CD4-positive, alpha-beta T cell treated with Interleukin-4 for 4 hours (primary cell): ENCODE results near the gene HS6ST2.

Source experiments
- DNase-seq: peaks from one replicate; pipeline ENCODE4 v3.0.0-alpha.2; 2020

The HS6ST2 gene

DNA sequence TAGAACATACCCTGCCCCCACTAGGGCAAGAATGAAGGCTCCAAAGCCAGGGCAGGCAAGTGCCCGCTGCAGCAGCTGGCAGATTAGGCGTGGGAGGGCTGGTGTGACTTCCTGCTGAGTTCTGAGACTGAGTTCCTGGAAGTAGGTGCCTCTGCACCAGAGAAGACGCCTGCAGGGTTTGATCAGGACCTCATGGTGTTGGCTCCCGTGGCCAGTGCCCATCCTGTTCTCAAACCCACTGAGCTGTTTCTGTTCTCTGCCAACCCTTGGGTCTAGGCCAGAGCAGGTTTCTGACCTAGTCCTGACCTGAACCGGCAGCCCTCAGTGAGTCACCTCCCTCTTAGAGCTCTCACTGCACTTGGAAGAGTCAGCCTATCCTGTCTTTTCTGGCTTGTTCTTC, 220.7 kb downstream of the HS6ST2 start:
- DNase-seq, result peak; percentile 11

DNA sequence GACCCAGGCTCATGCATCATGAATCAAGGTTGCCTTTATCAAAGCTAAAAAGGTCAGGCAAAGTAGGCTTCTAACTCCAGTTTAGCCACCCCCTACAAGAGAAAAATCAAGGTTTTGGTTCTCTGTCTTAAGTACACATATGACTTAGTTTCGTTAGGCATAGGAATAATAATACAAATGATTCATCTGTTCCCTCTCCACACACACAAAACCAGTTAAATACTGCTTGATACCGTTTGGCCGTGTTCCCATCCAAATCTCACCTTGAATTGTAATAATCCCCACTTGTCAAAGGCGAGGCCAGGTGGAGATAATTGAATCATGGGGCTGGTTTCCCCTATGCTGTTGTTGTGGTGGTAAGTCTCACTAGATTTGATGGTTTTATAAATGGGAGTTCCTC, 226.2 kb downstream of the HS6ST2 start:
- DNase-seq, result no peak

DNA sequence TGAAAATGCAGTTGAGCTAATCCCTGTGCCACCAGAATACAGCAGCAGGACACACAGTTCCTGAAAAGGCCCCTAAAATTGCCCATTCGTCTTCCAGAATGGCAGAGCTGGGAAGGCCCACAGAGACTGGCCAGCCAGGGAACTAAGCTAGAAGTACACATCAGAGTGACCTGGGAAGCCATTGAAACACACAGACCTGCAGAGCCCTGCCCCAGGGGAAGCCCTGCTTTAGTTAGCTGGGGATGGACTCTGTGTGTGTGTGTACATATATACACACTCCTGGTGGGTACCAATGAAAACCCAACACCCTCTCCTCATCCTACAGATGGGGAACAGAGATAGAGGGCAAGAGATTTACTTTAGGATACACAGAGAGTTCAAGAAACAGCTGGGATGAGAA, 227.7 kb downstream of the HS6ST2 start:
- DNase-seq, result no peak

DNA sequence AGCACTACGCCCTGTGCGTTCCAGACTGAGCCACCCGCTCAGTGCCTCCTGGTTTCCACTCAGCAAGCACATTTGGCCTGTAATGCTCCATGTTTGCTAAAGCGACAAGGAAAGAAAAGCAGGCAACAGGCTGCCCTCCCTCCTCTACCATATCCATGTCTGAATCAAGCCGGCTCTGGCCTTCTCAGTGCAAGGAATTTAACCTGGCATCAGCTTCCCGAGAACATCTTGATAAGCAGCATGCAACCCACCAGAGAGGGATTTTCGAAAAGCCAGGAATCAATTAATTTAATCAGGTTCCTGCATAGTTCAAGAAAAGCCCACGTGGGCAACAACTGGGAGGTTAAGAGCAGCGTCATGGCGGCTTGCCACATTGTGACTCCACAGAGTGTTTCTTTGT, 228.2 kb downstream of the HS6ST2 start:
- DNase-seq, result no peak

DNA sequence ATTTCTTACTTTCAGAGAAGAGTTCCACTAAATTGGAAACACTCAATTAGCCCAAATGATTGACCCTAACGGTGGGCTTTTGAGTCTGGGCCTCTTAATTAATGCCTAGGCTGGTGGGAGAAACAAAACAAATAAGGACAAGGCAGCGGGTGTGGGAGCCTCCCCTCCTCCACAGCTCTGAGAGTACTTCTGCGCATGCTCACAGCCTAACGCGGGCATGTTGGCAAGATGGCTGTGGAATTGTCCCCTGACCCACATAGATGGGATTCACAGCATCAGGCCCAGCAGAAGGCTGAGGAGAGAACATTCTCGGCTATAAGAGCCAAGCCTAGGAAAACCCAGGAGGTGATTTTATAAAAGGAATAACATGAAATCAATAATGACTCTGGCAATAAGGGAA, 230.1 kb downstream of the HS6ST2 start:
- no peak for DNase-seq

DNA sequence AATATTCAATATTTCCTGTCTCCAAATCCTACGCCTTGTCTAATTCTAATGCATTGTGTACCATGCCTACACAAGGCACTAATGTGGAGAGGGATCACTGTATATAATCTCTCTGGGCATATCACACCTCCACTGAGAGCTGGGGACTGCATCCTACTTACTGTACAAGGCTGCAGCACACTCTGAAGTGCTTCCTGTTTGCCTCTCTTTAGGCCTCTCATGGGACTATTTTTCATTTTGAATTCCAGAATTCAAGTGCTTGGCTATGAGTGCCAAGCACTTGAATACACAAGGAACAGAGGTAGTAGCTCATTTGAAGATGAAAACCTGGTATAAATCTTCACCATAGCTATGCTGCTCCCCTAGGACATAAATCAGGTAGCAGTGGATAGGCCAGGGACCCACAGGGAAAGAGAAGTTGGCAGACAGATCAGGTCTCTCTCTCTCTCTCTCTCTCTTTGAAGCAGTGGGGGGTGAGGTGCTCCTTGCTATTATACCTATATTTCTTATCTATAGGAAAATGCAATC, 239.9 kb downstream of the HS6ST2 start:
- no peak for DNase-seq

DNA sequence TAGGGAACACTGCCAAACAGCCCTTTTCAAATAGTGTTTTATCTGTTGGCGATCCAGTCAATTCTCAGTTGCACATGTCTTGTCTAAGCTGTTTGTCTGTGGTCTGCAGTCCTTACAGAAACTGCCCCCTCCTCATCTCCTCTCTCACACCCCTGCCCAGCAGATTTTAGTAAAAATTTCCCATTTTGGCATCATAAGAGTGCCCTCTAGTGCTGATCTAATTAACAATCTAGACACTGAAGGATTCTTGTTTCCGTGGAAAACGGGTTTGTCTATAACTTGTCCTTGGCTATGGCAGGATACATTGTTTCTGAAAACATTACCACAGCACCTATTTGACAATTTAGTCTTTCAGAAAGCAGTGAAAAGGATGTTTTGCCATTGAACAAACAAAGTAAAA, 242.4 kb downstream of the HS6ST2 start:
- DNase-seq, result no peak

DNA sequence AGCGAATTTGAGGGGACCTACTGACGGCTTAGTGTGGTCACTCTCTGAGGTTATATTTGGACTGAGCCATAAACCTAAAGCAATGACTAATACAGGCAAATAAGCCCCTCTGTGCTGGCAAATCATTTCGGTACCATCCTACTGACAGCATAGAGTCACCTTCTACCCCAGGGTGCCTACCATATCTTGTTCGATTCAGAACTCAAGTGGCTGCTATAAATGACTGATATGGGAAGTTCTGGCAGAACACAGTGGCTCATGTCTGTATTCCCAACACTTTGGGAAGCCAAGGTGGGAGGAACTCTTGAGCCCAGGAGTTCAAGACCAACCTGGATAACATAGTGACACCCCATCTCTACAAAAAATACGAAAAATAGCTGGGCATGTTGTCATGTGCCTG, 243.5 kb downstream of the HS6ST2 start:
- no peak for DNase-seq

DNA sequence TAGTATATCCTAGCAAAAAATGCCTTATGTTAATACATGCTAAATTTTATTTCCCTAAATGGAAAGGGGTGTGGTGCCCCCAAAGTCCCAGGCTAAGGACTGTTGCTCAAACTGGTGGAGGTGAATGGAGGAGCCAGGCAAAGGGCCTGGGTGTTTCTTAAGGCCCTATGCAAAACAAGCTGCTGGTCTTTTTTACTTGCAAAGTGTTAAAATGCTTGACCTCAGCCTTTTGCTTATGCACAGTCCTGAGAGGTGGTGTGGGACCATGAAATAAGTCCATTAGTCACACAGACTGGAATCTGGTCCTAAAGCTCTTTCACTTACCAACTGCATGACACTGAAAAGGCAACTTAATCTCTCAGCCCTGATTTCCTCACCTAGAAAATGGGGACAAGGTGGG, 246.1 kb downstream of the HS6ST2 start:
- DNase-seq, result no peak

DNA sequence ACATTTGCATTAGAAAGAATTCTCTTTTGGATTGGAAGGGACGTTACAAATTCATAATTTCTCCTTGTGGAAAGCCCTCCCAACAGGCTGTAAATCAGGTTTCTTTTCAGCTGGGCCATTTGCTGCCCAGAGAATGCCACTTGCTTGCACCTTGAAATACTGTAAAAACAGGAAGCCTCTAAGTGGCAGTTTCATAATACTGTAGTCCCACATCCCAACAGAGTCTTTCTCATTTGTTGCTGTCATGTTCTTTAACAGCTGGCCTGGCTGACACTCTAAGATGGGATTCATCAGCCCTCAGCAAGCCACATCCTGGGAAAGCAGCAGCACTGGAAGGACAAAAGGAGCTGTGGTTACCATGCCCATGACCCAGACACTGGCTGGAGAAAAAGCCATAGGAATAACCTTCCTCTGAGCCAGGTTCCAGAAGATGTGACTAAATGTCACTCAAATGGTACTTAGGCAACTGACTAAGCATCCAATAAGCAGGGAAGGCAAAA, 247.7 kb downstream of the HS6ST2 start:
- DNase-seq, result no peak

DNA sequence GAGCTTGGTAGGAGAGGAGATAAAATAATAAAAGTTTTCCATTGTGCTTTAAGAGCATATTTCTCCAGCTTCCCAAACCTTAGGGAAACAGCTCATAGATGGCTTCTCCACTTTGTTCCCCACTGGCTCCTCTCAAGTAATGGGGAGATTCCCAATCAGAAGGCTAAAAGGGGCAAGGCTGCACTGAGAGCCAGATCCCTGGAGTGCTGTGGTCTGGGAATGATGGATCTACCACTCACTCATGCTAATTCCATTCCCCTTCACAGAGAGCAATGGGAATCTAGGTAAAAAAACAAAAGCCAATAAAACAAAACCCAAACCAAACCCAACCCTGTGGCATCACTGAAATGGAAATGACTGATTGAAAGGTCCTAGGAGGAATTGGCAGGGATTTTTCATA, 249.9 kb downstream of the HS6ST2 start:
- DNase-seq, result no peak

DNA sequence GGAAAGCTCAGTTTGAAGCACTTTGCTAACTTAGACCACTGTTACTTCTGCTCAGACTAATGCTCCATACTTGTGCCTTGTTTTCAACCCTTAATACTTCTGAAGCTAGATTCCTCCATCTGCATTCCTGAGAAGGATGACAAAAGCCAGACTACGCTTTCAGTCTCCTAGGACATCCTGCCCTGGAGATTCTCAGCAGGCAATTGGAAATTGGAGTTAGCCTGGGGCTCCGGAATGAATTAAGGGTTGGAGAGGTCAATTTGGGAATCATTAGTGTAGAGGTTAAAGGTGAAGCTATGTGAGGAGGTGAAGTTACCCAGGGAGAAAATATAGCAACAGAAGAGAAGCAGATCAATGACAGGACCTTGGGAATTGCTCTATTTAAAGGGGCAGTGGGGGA, 253.7 kb downstream of the HS6ST2 start:
- DNase-seq, result no peak

DNA sequence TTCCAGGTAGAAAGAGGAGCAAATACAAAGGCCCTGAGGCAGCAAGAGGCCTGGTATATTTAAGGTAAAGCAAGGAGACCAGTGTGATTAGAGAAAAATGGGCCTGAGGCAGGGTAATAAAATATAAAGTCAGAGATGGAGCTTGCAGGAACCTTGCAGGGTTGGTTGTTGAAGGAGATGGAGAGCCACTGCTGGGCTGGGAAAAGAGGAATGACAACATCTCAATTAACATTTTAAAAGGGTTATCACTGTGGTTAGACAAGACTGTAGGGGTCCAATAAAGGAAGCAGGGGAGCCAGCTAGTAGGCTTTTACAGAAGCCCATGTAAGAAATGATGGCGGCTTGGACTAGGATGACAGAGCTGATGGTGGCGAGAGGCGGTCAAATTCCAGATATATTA, 264.0 kb downstream of the HS6ST2 start:
- no peak for DNase-seq

DNA sequence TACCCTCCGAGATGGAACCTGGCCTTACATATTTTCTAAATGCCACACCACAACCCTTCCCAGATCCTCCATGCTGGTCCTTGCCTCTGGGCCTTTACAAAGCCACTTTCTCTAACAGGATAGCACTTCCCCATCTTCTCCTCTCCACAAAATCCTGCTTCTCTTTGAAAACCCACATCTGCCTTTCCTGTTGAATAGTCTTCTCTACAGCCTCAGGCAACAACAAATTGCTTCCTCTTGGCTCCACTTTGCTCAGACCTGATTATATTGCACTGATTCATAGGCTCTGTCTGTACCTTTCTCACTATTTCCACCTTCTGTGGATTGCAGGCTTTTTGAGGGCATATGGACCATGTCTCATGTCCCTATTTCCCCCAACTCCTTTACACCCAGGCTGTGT, 265.9 kb downstream of the HS6ST2 start:
- no peak for DNase-seq

DNA sequence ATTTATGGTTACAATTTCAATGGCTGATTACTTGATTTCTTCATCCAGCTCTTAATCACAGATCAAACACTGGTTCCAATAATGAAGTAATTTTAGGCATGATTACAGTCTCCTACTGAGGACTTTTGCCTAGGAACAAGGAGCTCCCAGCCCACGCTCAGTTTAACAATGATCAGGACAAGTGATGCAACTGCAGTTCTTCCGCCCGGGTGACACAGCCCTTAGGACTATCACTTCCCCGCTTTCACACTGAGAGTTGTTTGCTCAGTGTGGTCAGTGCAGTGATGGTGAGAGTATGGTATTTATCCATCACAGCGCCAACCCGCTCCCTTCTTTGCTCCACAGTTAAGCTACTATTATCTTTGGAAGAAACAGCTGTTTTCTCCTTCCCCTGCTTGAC, 266.4 kb downstream of the HS6ST2 start:
- no peak for DNase-seq

DNA sequence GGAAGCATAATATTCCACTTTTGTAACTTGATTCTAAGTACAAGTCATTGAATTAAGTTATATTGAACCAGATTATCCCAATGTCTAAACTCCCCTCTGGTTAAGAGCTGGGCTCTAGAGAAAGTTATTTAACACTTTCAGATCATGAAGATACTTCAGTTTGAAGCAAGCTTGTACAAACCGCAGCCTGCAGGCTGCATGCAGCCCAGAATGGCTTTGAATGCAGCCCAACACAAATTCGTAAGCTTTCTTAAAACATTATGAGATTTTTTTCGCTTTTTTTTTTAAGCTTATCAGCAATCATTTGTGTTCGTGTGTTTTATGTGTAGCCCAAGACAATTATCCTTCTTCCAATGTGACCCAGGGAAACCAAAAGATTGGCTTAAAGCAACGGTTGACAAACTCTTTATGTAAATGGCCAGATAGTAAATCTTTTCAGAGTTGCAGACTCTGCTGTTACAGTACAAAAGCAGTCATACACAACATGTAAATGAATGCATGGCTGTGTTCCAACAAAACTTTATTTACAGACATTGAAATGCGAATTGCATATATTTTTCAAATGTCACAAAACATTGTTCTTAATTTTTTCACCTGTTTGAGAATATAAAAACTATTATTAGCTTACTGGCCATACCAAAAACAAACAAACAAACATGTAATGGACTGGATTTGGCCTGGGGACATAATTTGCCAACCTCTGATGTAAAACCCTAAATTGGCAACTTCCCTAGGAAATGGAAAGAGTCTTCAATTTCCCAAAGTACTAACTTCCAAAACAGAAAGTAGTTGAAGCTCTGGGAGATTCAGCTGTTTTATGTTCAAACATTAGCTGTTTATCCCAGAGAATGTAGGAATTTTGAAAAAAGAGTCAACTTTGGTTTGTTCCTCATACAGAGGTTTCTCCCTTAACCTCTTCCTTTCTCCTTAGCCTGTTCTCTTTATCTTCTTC, 268.5 kb downstream of the HS6ST2 start:
- no peak for DNase-seq

DNA sequence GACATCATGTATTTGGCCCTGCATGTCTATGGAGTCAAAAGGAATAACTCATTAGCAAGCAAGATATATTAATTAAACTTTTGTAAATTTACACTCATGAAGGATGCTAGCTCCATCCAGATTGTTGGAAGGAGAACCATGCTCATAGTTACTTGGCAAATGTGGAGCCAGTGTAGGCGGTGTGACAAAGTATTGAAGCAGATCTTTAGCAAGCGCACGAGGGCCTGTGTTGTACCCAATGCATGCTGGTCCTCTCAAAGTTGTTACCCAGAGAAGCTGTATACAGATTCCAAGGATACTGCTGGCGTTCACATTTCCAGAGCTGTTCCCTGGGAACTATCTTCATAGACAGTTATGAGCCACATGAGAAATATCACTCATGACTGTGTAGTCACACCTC, 273.2 kb downstream of the HS6ST2 start:
- DNase-seq, result no peak

DNA sequence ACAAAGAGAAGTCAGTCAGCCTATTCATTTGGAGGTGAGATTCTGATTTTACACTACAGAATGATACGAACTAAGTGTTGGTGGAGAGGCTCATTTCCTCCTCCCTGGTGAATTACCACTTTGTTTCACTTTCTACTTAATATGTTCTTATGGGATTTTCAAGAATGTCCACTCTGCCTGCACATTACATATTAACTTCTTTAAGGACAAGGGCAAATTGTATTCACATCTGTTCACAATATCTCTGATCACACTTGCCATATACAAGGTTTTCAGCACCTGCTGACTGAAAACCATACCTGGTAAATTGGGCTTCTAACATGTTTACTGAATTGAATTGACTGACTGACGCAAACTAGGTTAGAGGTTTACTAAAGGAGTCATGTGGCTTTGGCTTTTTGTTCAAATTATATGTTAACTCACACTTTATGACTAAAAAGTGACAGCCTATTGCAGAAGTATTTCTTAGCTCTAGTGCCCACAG, 281.2 kb downstream of the HS6ST2 start:
- DNase-seq, result no peak

DNA sequence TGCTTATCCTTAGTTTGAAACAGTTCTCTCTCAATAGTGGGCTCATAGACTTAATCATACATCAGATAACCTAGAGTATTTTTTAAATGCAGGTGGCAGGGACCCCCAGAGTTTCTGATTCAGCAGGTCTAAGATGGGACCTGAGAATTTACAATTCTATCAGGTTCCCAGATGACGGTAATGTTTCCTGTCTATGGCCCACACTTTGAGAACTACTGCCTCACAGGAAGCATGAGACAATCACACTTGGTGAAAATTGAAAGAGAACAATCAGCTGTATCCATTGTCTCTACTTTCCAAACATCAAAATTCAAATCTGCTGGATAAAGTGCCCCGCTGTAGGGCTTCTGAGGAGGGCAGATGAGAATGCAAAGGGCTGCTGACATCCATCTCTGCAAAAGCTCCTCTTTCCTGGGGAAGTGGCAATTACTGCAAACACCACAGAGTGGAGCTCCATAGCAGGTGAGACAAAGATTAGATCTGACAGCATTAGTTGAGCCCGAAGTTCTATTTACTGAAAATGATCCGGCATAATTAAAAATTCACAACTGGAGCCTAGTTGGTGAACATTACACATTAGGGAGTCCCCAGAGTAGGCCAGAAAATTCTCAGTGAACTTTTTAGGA, 281.8 kb downstream of the HS6ST2 start:
- peak; percentile 0 for DNase-seq

DNA sequence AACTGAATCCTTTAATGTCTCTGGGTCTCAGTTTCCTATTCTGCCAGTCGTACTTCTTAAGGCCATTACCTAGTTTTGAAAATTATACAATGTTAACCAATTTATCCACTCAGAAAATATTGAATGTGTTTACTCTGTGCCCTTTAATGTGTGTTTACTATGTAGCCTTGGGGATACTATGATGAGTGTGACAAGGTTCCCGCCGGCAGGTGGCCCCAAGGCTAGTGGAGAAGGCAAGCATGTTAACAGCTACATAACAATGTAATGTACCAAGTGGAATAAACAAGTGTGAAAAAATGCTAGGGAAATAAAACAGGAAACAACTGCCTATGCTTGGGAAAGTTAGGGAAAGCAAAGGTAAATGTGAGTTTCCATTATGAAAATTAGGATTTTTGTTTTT, 282.3 kb downstream of the HS6ST2 start:
- DNase-seq, result no peak

DNA sequence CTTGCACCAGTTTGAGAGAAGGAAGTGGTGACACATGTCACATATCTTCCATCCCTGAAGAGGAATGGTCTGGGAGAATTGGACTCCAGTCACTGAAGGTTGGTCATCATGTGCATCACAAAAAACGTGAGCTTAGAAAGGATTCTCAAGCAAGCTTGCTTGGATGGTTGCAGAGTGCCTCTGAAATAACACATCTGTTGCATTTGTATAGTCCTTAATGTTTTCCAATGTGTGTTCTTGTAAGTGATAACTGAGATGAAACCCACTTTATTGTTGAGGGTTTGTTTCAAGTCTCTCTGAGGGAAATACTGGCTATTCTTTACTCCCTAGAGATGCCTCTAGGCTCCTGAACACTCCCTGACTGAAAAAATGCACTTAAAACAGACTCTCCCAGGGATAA, 285.1 kb downstream of the HS6ST2 start:
- no peak for DNase-seq

DNA sequence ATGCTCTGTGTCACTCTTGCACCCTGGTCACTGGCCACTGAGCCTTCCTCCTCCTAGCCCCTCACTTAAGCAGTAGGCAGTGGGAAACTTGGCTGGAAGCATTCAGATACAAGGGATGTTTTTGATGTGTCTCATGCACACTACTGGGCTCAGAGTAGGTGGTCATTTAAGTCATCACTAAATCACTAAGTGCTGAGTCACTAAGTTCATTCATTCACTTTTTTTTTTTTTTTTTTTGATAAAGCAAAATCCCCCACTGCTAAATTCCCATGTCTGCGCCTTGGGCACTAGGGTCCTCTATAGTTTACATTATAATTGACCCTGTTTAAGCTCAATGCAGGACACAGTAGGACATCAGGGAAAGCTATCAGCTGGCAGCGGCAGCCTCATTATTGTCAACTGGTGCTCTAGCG, 287.2 kb downstream of the HS6ST2 start:
- DNase-seq, result no peak

DNA sequence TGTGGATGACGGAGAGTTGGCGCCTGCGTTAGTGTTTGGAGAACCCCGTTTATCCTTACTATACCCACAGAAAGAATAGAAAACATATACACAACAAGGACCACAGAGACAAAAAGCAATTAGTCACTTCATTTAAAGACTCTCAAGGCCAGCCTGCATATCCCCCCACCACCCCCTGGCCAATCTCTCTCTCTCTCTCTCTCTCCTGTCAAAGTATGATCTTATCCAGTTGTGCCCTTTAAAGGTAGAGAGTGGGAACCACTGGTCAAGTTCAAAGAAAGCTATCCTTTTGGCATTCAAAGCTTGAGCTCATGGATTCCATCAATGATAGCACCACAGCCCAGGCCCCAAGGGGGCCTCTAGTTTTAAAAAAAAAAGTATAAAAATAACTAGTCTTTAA, 289.3 kb downstream of the HS6ST2 start:
- no peak for DNase-seq

DNA sequence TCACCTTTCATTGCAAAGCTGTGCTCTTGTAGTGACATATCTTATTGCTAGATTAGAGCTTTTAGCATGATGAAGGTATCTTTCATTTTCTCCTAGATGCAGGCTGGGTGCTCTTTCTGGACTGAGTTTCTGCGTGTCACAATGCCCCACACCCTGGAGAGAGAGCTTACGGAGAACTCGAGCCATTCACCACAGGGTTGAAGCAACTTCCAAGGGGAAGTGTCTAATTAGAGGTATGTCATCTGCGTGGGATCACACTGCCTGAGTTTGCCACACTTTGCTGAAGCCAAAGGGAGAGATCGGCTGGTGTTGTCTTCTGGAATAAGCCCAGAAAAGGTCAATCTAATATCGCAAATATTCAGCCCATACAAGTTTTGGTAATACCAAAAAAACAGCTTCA, 290.3 kb downstream of the HS6ST2 start:
- DNase-seq, result no peak
